ENCODE results near the gene TESMIN. TPM values are rescaled to one million over a fixed set of nuclear protein-coding genes. Genes with fewer than 3 reads are reported as not detected.

TESMIN gene
- total RNA-seq, 1 donor from 2014 or later = 8.1 TPM

GRCh38 chr11:68734111-68734510 is 17.2 kb downstream of the TESMIN start:
- Histone ChIP-seq H3K4me1 (no peaks in the 10 kb centered on the region), H3K9ac (no peak overlapping the region), H3K27ac (no peak overlapping the region), H3K4me3 (no peak overlapping the region), H3K9me3 (ENCODE audit: low read depth) (no peaks in the 10 kb centered on the region), H4K20me1 (ENCODE audit: low read depth) (no peaks in the 10 kb centered on the region), H2AFZ (replicated peaks) (no peak overlapping the region), H3K4me2 (no peak overlapping the region), H3K36me3 (no peaks in the 10 kb centered on the region), H3K79me2 (ENCODE audit: low read depth) (no peaks in the 10 kb centered on the region), H3K27me3 (no peaks in the 10 kb centered on the region), H3F3A (ENCODE audit: low read depth) (no peaks in the 10 kb centered on the region)
- no peak for DNase-seq (ENCODE audit: low spot score)
- Mint-ChIP-seq H3K27me3 (ENCODE audit: insufficient read depth, low read depth) (peaks cover 6% of the 10 kb centered on the region), H3K36me3 (no peaks in the 10 kb centered on the region), H3K4me3 (no peak overlapping the region), H3K4me1 (no peaks in the 10 kb centered on the region), H3K9me3 (no peaks in the 10 kb centered on the region), H3K27ac (no peak overlapping the region)
- TF ChIP-seq EZH2 (IDR thresholded peaks at IDR 0.05) = no peak
- TF ChIP-seq CTCF (IDR thresholded peaks at IDR 0.05) = no peak
- no peak for TF ChIP-seq EZH2phosphoT487 (IDR thresholded peaks at IDR 0.05)

- no peak overlapping the region for H3K27ac ChIP-seq
- Mint-ChIP-seq H3K27ac (no peak overlapping the region), H3K36me3 (no peaks in the 10 kb centered on the region), H3K4me1 (peaks cover 4% of the 10 kb centered on the region), H3K9me3 (no peaks in the 10 kb centered on the region), H3K27me3 (ENCODE audit: insufficient read depth, low read depth) (peaks cover 7% of the 10 kb centered on the region), H3K4me3 (no peak overlapping the region)
- no peaks in the 10 kb centered on the region for H4K20me1 ChIP-seq (ENCODE audit: low read depth)
- H2AFZ ChIP-seq (replicated peaks) = no peak overlapping the region
- H3F3A ChIP-seq (ENCODE audit: low read depth) = no peaks in the 10 kb centered on the region
- H3K9ac ChIP-seq = no peak overlapping the region
- no peak for DNase-seq (ENCODE audit: low spot score)
- no peak overlapping the region for H3K4me3 ChIP-seq
- no peak overlapping the region for H3K4me2 ChIP-seq
- no peaks in the 10 kb centered on the region for H3K9me3 ChIP-seq (ENCODE audit: low read depth)
- TF ChIP-seq EZH2phosphoT487 (IDR thresholded peaks at IDR 0.05) (no peak), EZH2 (IDR thresholded peaks at IDR 0.05) (no peak), CTCF (IDR thresholded peaks at IDR 0.05) (no peak)
- H3K4me1 ChIP-seq = no peaks in the 10 kb centered on the region
- no peaks in the 10 kb centered on the region for H3K79me2 ChIP-seq (ENCODE audit: low read depth)
- H3K36me3 ChIP-seq = no peaks in the 10 kb centered on the region
- no peaks in the 10 kb centered on the region for H3K27me3 ChIP-seq
Measured at GRCh38 chr11:68727783-68728182, 23.5 kb downstream of the TESMIN start.

DNA sequence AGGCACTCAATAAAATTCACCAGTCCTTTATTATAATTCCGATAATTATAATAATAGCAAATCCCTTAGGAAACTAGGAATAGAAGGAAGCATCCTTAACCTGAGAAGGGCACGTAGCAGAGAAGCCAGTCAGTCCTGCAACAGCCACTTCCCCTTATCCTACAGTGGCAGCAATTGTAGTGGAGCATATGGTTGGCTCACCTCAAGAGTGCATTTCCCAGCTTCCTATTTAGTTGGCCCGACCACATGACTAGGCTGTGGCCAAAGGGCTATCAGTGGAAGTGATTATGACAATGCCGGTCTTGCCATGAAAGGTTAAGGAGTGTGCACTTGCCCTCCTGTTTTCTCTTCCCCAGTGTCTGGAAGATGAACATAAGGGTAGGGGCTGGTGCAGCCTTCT is 27.0 kb downstream of the TESMIN start:
- DNase-seq (ENCODE audit: low spot score) = no peak
- H3F3A ChIP-seq (ENCODE audit: low read depth) = no peaks in the 10 kb centered on the region
- Mint-ChIP-seq H3K4me1 (peaks cover 4% of the 10 kb centered on the region), H3K4me3 (no peak overlapping the region), H3K27me3 (ENCODE audit: insufficient read depth, low read depth) (peaks cover 6% of the 10 kb centered on the region), H3K9me3 (peaks cover 8% of the 10 kb centered on the region), H3K27ac (no peak overlapping the region), H3K36me3 (no peaks in the 10 kb centered on the region)
- no peaks in the 10 kb centered on the region for H3K4me1 ChIP-seq
- H3K9ac ChIP-seq = no peak overlapping the region
- no peaks in the 10 kb centered on the region for H3K36me3 ChIP-seq
- H3K4me2 ChIP-seq = no peak overlapping the region
- H2AFZ ChIP-seq (replicated peaks) = no peak overlapping the region
- H3K27ac ChIP-seq = no peak overlapping the region
- H3K4me3 ChIP-seq = no peak overlapping the region
- no peaks in the 10 kb centered on the region for H4K20me1 ChIP-seq (ENCODE audit: low read depth)
- H3K79me2 ChIP-seq (ENCODE audit: low read depth) = no peaks in the 10 kb centered on the region
- no peaks in the 10 kb centered on the region for H3K27me3 ChIP-seq
- H3K9me3 ChIP-seq (ENCODE audit: low read depth) = no peaks in the 10 kb centered on the region
- TF ChIP-seq CTCF (IDR thresholded peaks at IDR 0.05) (no peak), EZH2 (IDR thresholded peaks at IDR 0.05) (no peak), EZH2phosphoT487 (IDR thresholded peaks at IDR 0.05) (no peak)
